ENCODE measurements around the gene NFKB1. TPM values are rescaled to one million over a fixed set of nuclear protein-coding genes. Genes with fewer than 3 reads are reported as not detected.

NFKB1 gene
- total RNA-seq, 1 donor = 67.4 TPM

GRCh38 chr4:102504941-102505340, 3.8 kb downstream of the NFKB1 start:
- no peak overlapping the region for H3K4me3 ChIP-seq (ENCODE audit: low read depth, low read length)
- DNase-seq (ENCODE audit: low read depth) = no peak
- TF ChIP-seq, protein P1, sequence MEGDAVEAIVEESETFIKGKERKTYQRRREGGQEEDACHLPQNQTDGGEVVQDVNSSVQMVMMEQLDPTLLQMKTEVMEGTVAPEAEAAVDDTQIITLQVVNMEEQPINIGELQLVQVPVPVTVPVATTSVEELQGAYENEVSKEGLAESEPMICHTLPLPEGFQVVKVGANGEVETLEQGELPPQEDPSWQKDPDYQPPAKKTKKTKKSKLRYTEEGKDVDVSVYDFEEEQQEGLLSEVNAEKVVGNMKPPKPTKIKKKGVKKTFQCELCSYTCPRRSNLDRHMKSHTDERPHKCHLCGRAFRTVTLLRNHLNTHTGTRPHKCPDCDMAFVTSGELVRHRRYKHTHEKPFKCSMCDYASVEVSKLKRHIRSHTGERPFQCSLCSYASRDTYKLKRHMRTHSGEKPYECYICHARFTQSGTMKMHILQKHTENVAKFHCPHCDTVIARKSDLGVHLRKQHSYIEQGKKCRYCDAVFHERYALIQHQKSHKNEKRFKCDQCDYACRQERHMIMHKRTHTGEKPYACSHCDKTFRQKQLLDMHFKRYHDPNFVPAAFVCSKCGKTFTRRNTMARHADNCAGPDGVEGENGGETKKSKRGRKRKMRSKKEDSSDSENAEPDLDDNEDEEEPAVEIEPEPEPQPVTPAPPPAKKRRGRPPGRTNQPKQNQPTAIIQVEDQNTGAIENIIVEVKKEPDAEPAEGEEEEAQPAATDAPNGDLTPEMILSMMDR (IDR thresholded peaks at IDR 0.05; ENCODE audit: insufficient read depth, low read depth, low read length) = no peak

- H3K4me3 ChIP-seq (ENCODE audit: low read depth, low read length) = no peak overlapping the region
- DNase-seq (ENCODE audit: low read depth) = no peak
These were observed 4.5 kb downstream of the NFKB1 start for GRCh38 chr4:102505708-102506107.

GRCh38 chr4:102506523-102506922, 5.4 kb downstream of the NFKB1 start:
- no peak for DNase-seq (ENCODE audit: low read depth)

More at GRCh38 chr4:102505708-102506107, 4.5 kb downstream of the NFKB1 start:
- TF ChIP-seq, protein P1 (IDR thresholded peaks at IDR 0.05; ENCODE audit: insufficient read depth, low read depth, low read length) = no peak

DNA sequence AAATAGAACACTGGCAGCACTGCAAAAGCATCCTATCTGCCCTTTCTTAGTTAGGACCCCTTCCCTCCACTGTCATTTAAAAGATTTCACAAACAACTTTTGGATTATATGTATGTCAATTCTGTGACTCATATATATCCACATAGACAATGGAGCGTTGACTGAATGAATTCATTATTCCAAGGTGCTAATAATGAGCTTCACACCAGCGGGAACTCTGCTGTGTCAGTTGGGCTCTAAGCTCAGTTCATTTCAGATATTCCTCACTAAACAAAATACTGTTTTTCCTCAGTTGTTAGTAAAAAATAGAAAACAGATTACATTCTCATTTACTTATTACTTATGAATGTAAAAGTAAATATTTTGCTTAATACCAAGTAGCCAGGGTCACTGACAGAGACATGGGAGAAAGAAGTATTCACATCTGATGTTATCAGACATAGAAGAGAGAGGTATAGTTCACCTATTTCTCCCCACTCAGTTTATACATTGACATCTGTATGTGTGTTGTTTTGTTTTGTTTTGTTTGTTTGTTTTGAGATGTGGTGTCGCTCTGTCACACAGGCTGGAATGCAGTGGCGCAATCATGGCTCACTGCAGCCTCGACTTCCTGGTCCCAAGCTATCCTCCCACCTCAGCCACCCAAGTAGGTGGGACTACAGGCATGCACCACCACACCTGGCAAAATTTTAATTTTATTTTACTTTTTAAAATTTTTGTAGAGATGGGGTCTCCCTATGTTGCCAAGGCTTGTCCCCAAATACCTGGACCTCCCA, 10.9 kb downstream of the NFKB1 start:
- DNase-seq (ENCODE audit: low read depth) = no peak
- H3K4me3 ChIP-seq (ENCODE audit: low read depth, low read length) = no peak overlapping the region
- TF ChIP-seq, protein P1 (IDR thresholded peaks at IDR 0.05; ENCODE audit: insufficient read depth, low read depth, low read length) = no peak

More at GRCh38 chr4:102506523-102506922, 5.4 kb downstream of the NFKB1 start:
- no peak overlapping the region for H3K4me3 ChIP-seq (ENCODE audit: low read depth, low read length)
- TF ChIP-seq, protein P1 (IDR thresholded peaks at IDR 0.05; ENCODE audit: insufficient read depth, low read depth, low read length) = no peak

GRCh38 chr4:102514298-102514964, 13.3 kb downstream of the NFKB1 start:
- no peak for DNase-seq (ENCODE audit: low read depth)
- H3K4me3 ChIP-seq (ENCODE audit: low read depth, low read length) = no peak overlapping the region
- TF ChIP-seq, protein P1 (IDR thresholded peaks at IDR 0.05; ENCODE audit: insufficient read depth, low read depth, low read length) = no peak

GRCh38 chr4:102517753-102518152, 16.6 kb downstream of the NFKB1 start:
- DNase-seq (ENCODE audit: low read depth) = no peak
- TF ChIP-seq, protein P1 (IDR thresholded peaks at IDR 0.05; ENCODE audit: insufficient read depth, low read depth, low read length) = no peak
- no peak overlapping the region for H3K4me3 ChIP-seq (ENCODE audit: low read depth, low read length)
